HG03520 (cell line): ENCODE results near the gene ACTR3C.
"Not testable (repeated sequence)": the region's sequence is repeated elsewhere in the genome, so short reads cannot be mapped to it uniquely, and the experiment has no call there.

ENCODE experiments used
- ATAC-seq: cut with Tn5 transposase; IDR thresholded peaks from one replicate; pipeline ENCODE4 v1.9.1; 2021; ENCODE audit warnings: mild to moderate bottlenecking, moderate library complexity; ENCODE audit not compliant: unreplicated experiment

The ACTR3C gene

DNA sequence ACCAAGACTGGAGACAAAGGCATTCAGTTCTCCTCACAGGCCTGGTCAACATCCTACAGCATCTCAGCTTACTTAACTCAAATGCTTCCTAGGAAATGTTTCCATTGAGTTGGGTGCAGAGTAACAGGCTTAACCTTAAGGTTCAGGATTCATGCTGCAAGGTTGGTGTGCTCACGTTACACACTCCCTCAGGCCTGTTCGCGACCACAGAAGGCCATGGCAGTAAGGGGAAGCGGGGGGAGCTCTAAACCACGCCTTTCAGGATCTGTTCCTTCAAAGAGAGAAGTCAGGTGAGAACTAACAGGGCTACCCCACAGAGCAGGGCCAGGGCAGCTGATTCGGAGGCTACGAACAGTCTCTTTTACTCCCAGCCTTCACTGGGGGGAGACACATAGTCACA lies 35.5 kb downstream of the ACTR3C start:
- ATAC-seq, result not testable (repeated sequence)

DNA sequence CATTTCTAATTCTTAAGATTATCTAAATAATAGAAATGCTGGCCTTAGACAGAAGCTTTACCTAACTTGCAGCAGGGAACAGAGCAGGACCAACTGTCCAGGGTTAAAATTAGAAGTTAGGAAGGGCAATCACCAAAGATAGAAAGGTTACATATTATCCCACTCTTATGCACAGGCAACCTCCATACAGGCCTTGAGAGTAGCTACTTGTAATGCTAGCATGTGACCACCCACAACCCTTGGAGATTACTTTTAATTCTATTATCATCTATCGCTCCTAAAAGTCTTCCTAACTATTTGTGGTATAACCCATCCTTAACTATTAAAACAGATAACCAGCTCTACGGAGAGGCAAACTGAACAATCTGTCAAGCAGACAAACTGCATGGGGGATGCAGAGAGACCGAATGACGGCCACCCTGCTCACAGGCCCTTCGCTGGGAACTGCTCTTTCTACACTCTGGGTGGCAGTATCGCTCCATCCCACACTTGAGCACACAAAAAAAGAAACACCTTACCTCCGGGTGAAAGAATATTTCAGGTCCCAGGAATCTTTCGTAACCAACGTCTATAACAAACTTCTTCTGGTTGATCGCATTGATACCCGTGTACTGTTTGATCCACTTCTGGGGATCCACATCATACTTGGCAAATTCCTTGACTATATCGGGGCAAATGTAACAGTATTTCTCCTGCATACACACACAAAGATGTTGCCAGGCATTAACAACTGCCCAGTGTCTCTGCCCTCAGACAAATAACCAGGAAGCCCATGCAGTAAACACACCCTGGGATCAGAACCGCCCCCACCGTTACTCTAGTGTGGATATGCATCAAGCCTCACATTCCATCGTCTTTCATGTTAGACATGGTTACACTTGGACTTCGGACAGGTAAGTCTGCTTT lies 37.2 kb downstream of the ACTR3C start:
- ATAC-seq, result not testable (repeated sequence)

DNA sequence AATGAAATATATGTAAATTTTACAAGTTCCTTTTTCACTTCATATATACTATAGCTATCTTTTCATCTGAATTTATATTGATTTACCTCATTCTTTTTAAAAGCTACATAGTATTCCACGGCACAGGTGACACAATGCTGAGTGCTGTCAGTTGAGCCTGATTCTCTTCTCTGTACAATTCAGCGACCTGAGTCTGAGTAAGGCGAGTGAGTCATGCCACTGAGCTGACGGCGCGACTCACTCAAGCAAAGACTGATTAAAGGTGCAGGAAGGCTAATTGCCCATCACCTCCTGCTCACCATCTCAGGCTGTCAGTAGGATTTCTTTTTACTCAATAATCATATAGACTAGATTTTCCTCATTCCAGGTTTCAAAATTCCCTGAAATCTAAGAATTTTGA lies 39.7 kb downstream of the ACTR3C start:
- ATAC-seq, result not testable (repeated sequence)

GRCh38 chr7:150283111-150283510 lies 40.2 kb downstream of the ACTR3C start:
- ATAC-seq, result not testable (repeated sequence)

DNA sequence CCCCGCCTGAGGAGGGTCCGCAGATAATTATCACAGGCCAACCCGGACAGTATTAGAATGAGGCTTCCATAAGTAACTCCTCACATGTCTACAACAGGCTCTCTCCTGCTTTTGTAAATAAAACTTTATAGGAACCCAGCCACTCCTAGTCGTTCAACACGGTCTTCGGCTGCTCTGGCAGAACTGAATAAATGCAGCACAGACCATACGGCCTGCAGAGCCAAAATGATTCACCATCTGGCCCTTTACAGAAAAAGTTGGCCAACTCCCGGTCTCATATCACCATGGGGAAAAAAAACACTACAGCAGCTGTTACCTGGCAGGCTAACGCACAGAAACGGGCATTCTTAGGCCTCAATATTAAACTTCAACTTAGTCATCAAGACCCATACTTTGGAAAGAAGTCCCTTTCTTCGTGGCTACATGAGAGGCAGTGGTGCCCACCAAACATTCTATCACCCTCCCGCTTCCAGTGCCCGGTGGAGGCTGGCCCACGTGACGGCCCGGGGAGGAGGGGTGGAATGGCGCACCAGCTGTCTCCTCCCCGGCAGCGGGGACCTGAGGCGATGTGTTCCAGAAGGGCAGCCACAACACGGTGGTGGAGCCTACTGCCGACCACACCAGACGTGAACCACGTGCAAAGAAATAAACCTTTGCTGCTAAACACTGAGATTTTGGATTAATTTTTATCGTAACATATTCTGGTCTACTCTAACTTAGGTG lies 41.5 kb downstream of the ACTR3C start:
- not testable (repeated sequence) for ATAC-seq

DNA sequence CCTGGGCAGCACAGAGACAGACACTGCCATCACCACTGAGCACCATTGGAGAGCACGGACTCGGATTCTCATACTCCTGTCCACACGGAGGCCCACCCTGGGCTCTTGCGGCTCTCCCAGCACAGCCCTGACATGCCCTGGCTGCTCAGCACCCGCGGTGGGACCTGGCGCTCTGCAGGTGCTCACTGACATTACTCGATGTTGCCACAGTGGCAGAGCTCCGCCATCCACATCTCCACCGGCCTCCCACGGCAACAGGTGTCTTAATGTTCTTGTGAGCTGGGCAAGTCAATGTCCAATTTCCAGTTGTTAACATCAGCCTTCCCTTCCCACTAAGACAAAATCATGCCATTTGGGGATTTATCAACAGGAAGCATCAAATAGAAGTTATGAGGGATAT lies 45.0 kb downstream of the ACTR3C start:
- ATAC-seq, result not testable (repeated sequence)

DNA sequence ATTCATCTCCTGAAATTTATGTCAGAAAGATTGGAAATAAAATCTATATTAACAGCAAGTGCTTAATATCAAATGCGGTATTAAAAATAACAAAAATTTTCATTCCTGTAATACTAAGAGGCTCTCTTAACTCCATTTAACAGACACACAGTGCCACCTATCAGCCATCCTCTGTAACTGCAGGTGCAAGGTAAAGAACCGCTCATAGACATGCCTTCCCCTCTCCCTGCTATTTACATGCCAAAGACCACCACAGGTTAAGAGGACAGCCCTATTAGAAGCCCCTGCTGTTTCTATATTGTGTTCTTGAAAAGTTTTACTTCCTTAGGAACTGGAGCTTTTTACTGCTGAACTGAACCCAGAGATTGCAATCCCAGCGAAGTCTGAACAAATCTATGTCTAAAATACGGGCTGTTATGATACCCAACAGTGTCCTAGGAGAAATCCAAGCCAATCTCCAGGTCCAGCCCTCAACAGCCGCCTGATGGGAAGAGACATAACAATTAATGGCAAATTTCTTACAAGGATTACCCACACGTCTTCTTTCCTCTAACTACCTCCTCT lies 47.1 kb downstream of the ACTR3C start:
- ATAC-seq, result not testable (repeated sequence)

GRCh38 chr7:150271898-150272297 lies 51.4 kb downstream of the ACTR3C start:
- ATAC-seq, result not testable (repeated sequence)

DNA sequence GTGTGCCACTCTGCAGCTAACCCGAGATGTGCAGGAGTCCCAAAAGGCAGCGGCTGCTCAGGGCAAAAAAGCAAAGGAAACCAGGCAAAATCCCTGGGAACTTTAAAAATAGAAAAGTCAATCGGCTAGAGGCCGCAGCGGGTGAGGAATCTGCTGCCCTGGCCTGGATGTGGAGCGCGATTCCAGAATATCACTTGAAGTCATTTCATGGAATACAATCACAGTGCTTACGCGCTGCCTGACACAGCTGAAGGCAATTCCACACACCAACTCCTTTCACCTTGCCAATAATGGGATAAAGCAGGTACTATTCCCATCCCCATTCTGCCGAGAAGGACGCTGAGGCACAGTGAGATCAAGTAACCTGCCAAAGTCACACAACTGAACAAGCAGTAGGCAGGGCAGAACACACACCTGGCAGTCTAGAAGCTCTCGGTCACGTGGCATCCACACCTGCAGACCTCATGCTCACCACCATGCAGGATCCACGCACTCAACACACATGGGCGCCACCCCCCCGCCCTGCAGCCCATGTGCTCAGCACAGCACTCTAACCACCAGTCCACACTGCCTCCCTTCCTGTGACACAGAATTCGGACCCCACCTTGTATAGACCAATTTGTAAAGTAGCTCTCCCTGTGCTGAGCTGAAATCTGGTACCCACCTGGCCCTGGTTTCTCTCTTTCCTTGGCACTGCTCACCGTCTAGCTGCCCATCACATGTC lies 53.1 kb downstream of the ACTR3C start:
- not testable (repeated sequence) for ATAC-seq

DNA sequence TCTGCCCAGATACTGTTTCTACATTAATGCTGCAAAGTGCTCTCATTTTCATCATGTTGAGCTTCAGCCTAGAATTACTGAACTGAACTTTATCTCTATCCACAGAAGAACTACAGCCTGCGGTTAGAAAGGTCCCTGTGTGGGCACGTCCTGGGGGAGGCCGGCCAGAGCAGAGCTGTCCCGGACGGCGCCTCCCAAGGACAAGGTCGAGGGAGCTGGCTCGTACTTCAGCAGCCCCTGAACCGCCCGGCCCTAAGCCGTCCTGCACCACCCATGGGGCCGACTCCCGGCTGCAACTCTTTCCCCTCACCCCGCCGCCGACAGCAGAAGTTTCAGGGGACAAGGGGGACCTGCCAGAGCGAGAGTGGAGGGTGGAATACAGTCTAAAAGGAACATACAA lies 54.5 kb downstream of the ACTR3C start:
- not testable (repeated sequence) for ATAC-seq

DNA sequence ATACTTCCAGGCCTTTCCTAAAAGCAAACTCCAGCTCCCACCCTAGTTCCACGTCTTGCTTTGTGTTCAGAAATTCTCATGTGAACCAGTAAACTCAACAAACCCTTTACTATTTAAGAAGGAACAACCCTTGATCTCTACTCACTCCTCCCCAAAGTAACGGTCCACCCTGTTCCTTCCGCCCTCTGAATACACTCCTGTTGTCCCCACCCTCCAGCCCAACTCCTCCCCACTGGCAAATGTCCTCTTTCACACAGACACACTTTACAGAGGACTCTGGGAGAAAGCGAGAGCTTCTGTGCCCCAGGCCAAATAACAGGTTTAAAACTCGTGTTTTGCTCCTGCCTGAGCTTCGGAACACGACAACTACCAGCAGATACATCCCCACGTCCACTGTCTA lies 55.1 kb downstream of the ACTR3C start:
- not testable (repeated sequence) for ATAC-seq

DNA sequence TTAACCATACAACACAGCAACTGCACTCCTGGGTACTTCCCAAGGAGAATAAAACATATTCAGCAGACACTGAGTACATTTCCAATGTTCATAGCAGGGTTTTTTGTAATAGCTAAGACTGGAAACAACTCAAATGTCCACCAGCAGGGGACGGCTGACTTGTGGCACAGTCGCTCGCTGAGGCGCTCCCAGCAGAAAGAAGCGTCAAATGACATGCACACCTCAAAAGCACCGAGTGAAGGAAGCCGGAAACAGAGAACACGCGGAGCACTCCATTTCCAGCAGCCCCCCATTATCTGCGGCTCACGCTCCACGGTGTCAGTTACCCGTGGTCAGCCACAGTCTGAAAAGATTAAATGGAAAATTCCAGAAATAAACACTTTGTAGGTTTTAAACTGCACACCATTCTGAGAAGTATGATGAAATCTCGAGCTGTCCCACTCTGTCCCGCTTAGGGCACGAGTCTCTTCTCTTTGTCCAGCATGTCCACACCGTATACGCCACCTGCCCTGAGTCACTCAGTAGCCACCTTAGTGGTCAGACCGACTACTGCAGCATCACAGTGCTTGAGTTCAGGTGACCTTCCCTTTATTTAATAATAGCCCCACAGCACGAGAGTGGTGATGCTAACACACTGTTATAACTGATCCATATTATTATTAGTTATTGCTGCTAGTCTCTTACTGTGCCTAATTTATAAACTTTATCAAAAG lies 56.2 kb downstream of the ACTR3C start:
- ATAC-seq, result not testable (repeated sequence)

DNA sequence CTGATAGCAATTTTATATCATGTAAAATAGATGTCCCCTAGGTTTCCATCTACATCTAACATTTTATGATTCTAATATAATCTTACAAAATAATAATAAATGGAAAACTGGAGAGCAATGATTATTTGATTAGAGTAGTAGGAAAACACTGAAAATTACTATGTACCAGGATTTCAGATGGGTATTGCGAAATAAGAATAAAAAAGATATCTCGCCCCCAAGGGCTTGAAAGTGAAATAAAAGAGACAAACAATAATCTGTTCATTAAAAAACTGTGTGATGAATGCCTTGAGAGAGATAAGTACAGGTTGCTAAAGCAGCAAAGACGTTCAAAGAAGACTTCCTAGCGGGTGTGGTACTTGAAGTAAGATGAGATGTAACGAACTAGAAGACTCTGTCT lies 60.7 kb downstream of the ACTR3C start:
- not testable (repeated sequence) for ATAC-seq

DNA sequence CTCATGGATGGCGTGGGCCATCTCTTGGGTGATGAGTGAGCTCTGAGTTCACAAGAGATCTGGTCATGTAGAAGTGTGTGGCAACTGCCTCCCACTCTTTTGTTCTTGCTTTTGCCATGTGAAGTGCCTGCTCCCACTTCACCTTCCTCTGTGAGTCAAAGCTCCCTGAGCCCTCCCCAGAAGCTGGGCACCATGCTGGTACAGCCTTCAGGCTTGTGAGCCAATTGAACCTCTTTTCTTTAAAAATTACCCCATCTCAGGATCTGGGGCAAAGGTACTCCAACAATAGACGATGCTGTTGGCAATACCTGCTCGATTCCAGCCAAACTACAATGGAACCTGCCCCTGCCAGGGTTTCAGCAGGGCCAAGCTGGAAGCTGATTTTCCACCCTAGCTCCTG lies 75.6 kb downstream of the ACTR3C start:
- ATAC-seq, result not testable (repeated sequence)

GRCh38 chr7:150245208-150245607 lies 78.1 kb downstream of the ACTR3C start:
- ATAC-seq, result not testable (repeated sequence)

DNA sequence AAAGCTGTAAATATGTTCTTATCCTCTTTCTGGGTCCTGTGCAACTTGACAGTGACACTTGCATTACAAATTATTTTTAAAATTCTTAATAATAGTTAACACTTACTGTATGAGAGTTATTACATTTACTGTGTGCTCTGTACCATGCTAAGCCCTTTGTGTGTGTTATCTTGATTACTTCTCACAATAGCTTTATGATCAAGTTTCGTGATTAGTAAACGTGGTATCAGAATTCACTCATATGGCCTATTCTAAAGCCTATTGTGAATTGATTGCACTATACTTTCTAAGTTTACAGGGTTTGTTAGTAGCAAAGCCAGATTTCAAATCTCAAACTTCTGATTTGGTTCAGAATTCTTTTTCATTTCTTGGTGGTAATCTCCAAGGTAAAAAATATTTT lies 80.4 kb downstream of the ACTR3C start:
- ATAC-seq, result not testable (repeated sequence)

- not testable (repeated sequence) for ATAC-seq
Observed at GRCh38 chr7:150225444-150225843, 97.9 kb downstream of the ACTR3C start.

- ATAC-seq, result not testable (repeated sequence)
Observed at GRCh38 chr7:150222083-150222972, 101.0 kb downstream of the ACTR3C start.

DNA sequence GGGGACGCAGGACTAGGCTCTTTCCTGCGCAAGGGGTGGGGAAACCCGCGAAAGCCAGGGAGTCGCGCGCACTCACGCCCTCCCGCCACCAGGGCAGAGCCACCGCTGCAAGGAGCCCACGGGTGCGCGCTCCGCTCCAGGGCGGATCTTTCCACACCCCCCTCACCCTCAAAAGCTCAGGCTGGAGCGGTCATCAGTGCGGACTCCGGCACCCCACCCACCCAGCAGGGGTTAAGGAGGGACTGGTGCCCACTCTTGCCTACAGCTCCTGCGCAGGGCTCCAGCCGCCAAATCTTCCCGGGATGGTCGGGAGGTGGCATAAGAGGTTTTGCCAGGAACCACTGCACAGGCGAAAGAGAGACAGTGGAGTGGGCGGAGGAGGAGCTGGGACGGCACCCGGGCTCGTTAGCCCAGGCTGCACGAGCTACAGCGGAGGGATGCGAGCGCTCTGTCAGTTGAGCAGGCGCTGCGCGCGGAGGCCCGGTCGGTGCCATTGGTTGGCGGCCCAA lies 102.6 kb downstream of the ACTR3C start:
- ATAC-seq, result not testable (repeated sequence)
